GM13977 (cell line): Measurements from ENCODE around the gene FNDC8.

Experiments used
- DNase-seq: peaks from one replicate; pipeline ENCODE4 v3.0.0; 2012; ENCODE audit warnings: low spot score
- CTCF ChIP-seq: IDR thresholded peaks from 2 replicates; pipeline ENCODE4 v1.5.1; 2012; ENCODE audit warnings: mild to moderate bottlenecking, control low read depth; ENCODE audit not compliant: insufficient read depth; ENCODE audit errors: extremely low read depth, missing control alignments
- in situ Hi-C: fragments of 300-500 bp; cut with MboI; formaldehyde crosslinking; loops from one replicate; pipeline ENCODE4 v1.12.0; 2022; ENCODE audit warnings: low sequenced_read_pairs, low pct_unique_long_range_greater_than_20kb, mixed read lengths, inconsistent platforms; ENCODE audit not compliant: unreplicated experiment

Gene FNDC8

GRCh38 chr17:35079547-35080423, 41.6 kb upstream of the FNDC8 start:
- no peak for DNase-seq
- in situ Hi-C loops: no loop called here
- no peak for TF ChIP-seq CTCF

- no peak for TF ChIP-seq CTCF
- in situ Hi-C loops: no loop called here
- DNase-seq: peak; percentile 54
These were observed 40.9 kb upstream of the FNDC8 start for GRCh38 chr17:35080536-35080935.

- TF ChIP-seq CTCF: no peak
- DNase-seq: no peak
- in situ Hi-C loops: no loop called here
These were observed 39.8 kb upstream of the FNDC8 start for GRCh38 chr17:35081638-35082037.

- in situ Hi-C loops: no loop called here
- no peak for DNase-seq
- TF ChIP-seq CTCF: no peak
These were observed 39.2 kb upstream of the FNDC8 start for GRCh38 chr17:35082073-35082657.

- DNase-seq: no peak
These were observed 38.3 kb upstream of the FNDC8 start for GRCh38 chr17:35083071-35083470.

GRCh38 chr17:35084987-35085386, 36.4 kb upstream of the FNDC8 start:
- DNase-seq: no peak
- in situ Hi-C loops: no loop called here
- TF ChIP-seq CTCF: no peak

More at GRCh38 chr17:35083071-35083470, 38.3 kb upstream of the FNDC8 start:
- no peak for TF ChIP-seq CTCF
- in situ Hi-C loops: no loop called here
